OCI-LY3 (cell line): ENCODE measurements around the gene TMEM108.

ENCODE experiments used
- EZH2phosphoT487 ChIP-seq: fragments of 200-600 bp; shearing (Covaris generic); IDR thresholded peaks from 2 replicates; pipeline ENCODE4 v1.6.1; 2018; ENCODE audit warnings: antibody characterized with exemption, mixed run types, low read depth
- TF ChIP-seq, protein P1 (sequence below): fragments of 200-600, 300-600 bp; sonication (generic); IDR thresholded peaks from 2 replicates; pipeline ENCODE4 v1.5.1; 2014; ENCODE audit warnings: antibody characterized with exemption, low read length, low read depth

- TF ChIP-seq, protein P1, sequence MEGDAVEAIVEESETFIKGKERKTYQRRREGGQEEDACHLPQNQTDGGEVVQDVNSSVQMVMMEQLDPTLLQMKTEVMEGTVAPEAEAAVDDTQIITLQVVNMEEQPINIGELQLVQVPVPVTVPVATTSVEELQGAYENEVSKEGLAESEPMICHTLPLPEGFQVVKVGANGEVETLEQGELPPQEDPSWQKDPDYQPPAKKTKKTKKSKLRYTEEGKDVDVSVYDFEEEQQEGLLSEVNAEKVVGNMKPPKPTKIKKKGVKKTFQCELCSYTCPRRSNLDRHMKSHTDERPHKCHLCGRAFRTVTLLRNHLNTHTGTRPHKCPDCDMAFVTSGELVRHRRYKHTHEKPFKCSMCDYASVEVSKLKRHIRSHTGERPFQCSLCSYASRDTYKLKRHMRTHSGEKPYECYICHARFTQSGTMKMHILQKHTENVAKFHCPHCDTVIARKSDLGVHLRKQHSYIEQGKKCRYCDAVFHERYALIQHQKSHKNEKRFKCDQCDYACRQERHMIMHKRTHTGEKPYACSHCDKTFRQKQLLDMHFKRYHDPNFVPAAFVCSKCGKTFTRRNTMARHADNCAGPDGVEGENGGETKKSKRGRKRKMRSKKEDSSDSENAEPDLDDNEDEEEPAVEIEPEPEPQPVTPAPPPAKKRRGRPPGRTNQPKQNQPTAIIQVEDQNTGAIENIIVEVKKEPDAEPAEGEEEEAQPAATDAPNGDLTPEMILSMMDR: no peak
- no peak for TF ChIP-seq EZH2phosphoT487
Measured at GRCh38 chr3:133258358-133258757, 220.2 kb downstream of the TMEM108 start.
